ENCODE measurements around the gene TOPBP1. TPM values are rescaled to one million over a fixed set of nuclear protein-coding genes. Genes with fewer than 3 reads are reported as not detected.

Gene TOPBP1
- total and polyA plus RNA-seq, 2 of the 8 experiments (the other 6 are each of a cell fraction or from before 2014, with no cell fraction given) = 19.7 to 35.9 TPM

DNA sequence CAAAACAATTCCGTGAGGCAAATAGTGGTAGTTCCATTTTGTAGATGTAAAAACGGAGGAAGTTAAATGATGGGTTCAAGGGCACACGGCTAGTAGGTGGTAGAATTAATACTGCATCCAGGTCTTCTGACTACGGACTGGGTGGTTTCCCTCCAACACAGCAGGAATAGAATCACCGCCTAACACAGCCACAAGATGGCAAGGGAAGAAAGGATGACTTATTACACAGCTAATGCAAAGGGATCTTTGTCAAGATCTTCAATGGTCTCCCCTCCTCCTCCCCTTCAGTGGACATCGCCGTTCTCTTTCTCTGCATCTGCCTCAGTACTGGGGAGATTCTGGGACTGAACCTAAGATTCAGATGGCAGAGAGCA is 524 bp upstream of the TOPBP1 start (continued):
- no peak for TF ChIP-seq PHF8 (conservative IDR thresholded peaks at IDR 0.05; ENCODE audit: low read depth, low read length)

Measured in H1 (cell line).